GM13976 (cell line): Measurements from ENCODE around the gene ASIC5.
A peak's percentile ranks its signal among the peaks of the same experiment; 100 is the strongest.
"Not testable (repeated sequence)": the region's sequence is repeated elsewhere in the genome, so short reads cannot be mapped to it uniquely, and the experiment has no call there.

Source experiments
- DNase-seq: peaks from one replicate; pipeline ENCODE4 v3.0.0; 2012; ENCODE audit warnings: low spot score
- CTCF ChIP-seq: IDR thresholded peaks from 2 replicates; pipeline ENCODE4 v1.5.1; 2012; ENCODE audit warnings: borderline replicate concordance, mild to moderate bottlenecking; ENCODE audit not compliant: insufficient read depth; ENCODE audit errors: extremely low read depth, missing control alignments, control extremely low read depth
- in situ Hi-C: fragments of 300-500 bp; cut with MboI; formaldehyde crosslinking; loops from one replicate; pipeline ENCODE4 v1.12.0; 2022; ENCODE audit warnings: low sequenced_read_pairs, mixed read lengths, inconsistent platforms; ENCODE audit not compliant: unreplicated experiment

The ASIC5 gene

DNA sequence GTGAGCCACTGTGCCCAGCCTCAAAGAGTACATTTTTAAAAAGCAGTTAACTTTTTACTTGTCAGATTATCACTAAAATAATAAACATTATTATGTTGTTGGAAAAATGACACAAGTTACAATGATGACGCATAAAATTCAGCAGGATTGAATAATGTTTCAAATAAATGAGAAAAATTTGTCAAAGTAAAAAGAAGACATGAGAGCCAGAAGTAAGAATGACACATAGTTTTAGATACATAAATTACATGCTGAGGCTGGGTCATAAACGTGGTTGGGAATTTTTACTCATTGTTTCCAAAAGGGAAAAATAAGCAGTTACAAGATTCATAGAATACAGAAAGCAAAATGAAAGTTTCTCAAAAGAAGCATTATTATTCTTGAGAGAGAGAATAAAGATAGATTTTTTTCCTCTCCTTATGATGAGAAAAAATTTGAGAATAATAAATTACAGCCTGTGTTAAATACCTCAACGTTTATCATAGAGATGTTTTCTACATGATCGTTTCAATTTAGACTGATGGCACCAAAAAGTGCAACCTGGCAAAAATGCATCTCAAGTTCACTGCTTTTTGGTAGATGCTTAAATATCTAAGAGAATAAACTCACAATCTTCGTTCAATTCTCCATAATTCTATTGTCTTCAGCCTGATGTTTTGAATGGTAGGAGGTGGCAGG, 66.8 kb downstream of the ASIC5 start:
- no peak for TF ChIP-seq CTCF
- DNase-seq: no peak
- in situ Hi-C loops: no loop called here

DNA sequence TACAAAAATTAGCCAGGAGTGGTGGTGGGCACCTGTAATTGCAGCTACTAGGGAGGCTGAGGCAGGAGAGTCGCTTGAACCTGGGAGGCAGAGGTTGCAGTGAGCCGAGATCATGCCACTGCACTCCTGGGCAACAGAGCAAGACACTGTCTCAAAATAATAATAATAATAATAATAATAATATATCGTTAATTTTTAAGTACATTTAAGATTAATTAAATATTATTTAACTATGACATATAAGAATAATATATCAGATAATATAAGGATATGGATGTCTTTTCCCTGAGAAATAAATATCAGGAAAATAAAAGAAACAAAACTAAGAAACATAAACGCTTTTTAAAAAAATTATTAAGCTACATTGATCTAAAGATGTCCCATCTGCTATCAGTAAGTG, 68.5 kb downstream of the ASIC5 start:
- in situ Hi-C loops, DNase-seq: not testable (repeated sequence)

- no peak for DNase-seq
- in situ Hi-C loops: no loop called here
- TF ChIP-seq CTCF: no peak
Measured at GRCh38 chr4:155795991-155796390, 70.1 kb downstream of the ASIC5 start.

DNA sequence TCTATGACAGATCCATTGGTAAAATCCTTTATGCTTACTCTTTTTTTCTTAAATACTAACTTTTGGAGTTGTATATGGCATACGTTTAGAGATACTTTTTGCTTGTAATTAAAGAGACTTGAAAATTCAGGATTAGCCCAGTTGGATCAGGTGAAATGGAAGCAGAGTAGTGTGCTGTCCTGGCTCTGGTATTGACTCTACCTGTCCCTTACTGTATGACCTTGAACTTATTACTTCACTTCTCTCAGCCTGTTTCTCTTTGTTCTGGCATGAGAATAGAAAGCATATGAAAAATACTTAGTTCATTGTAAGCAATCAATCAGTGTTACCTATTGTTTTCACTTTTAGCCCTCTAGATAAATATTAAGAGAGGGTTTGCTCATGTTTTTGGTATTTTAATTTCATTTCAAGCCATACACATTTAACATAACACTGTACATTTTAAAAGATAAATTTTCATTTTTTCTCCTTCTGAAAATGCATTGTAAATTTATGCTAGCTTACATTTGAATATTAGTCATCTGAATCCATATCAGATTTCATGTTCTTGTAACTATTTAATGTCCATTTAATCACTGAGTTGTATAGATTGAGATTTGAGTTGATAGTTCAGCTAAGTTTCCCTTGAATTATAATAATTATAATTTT, 71.4 kb downstream of the ASIC5 start:
- TF ChIP-seq CTCF: no peak
- no peak for DNase-seq
- in situ Hi-C loops: no loop called here

DNA sequence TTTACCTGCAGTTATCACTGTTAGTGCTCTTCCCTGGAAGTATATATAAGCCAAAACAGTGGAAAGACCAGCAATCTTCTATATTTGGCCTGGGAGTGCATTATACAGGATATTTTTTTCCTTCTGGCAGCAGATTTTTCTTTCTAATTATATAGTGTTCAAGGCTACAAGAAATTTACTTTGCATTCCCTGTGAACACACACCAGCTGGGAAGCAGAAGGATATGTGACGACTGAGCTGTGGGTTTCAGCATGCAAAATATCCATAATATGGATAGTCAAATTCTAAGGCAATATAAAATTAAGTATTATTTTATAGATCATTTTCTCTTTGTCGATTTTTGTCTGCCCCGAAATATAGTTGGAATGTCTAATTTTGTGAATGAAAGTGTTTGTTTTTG, 76.1 kb downstream of the ASIC5 start:
- TF ChIP-seq CTCF: no peak
- in situ Hi-C loops: loop anchor here (10.0 kb wide), 1 partner anchor 345 kb away; no protein-coding TSS in a partner anchor
- DNase-seq: no peak

- TF ChIP-seq CTCF: no peak
- in situ Hi-C loops: loop anchor here (10.0 kb wide), 1 partner anchor 345 kb away; no protein-coding TSS in a partner anchor
- peak; percentile 14 for DNase-seq
Measured at GRCh38 chr4:155789391-155789790, 76.7 kb downstream of the ASIC5 start.

GRCh38 chr4:155787113-155787710, 78.9 kb downstream of the ASIC5 start:
- in situ Hi-C loops: loop anchor here (10.0 kb wide), 1 partner anchor 342 kb away; no protein-coding TSS in a partner anchor
- peak; percentile 65 for DNase-seq
- peak; percentile 50 for TF ChIP-seq CTCF
